Neural cell (in vitro differentiated cells): Measurements from ENCODE around the gene CDH4.

Source experiments
- EP300 ChIP-seq: fragments of 450-650 bp; conservative IDR thresholded peaks from 2 replicates; pipeline ENCODE4 v1.6.1; 2014; ENCODE audit warnings: antibody characterized with exemption, mild to moderate bottlenecking, moderate library complexity; ENCODE audit not compliant: poor library complexity, severe bottlenecking
- POLR2AphosphoS5 ChIP-seq: IDR thresholded peaks from 2 replicates; pipeline ENCODE4 v1.6.1; 2012
- RAD21 ChIP-seq: fragments of 450-650 bp; conservative IDR thresholded peaks from 2 replicates; pipeline ENCODE4 v1.6.1; 2014; ENCODE audit warnings: antibody characterized with exemption, mild to moderate bottlenecking, moderate library complexity
- TF ChIP-seq, protein P1 (sequence below): fragments of 450-650 bp; IDR thresholded peaks from 2 replicates; pipeline ENCODE4 v1.5.1; 2014; ENCODE audit warnings: antibody characterized with exemption, mild to moderate bottlenecking, moderate library complexity; ENCODE audit not compliant: poor library complexity, severe bottlenecking

DNA sequence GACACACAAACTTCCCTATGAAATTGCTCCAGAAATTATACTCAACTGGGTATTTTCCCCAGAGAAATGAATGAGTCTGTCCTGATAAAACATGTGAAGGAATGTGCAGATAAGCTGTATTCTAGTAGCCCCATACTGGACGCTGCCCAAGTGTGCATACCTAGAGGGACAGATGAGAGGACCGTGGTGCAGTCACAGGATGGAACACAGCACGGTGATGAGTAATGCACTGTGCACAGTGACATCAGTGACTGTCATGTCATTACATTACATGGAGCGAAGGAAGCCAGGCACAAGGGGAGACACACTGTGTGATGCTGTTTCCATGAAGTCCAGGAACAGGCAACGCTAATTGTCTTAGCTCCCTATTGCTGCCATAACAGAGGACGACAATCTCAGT is 155.5 kb downstream of the CDH4 start:
- TF ChIP-seq, protein P1, sequence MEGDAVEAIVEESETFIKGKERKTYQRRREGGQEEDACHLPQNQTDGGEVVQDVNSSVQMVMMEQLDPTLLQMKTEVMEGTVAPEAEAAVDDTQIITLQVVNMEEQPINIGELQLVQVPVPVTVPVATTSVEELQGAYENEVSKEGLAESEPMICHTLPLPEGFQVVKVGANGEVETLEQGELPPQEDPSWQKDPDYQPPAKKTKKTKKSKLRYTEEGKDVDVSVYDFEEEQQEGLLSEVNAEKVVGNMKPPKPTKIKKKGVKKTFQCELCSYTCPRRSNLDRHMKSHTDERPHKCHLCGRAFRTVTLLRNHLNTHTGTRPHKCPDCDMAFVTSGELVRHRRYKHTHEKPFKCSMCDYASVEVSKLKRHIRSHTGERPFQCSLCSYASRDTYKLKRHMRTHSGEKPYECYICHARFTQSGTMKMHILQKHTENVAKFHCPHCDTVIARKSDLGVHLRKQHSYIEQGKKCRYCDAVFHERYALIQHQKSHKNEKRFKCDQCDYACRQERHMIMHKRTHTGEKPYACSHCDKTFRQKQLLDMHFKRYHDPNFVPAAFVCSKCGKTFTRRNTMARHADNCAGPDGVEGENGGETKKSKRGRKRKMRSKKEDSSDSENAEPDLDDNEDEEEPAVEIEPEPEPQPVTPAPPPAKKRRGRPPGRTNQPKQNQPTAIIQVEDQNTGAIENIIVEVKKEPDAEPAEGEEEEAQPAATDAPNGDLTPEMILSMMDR = no peak
- TF ChIP-seq RAD21 (no peak), POLR2AphosphoS5 (no peak), EP300 (no peak)
